Skin of body (tissue), 2 donors: Measurements from ENCODE around the gene THSD4. TPM values are rescaled to one million over a fixed set of nuclear protein-coding genes. Genes with fewer than 3 reads are reported as not detected.

Experiments used
- DNase-seq: peaks from one replicate; lab custom pipeline; 2025; lab: John Stamatoyannopoulos, UW
- total RNA-seq: library from RNA; depleted of rRNA; stranded (reverse); fragments of >200 nt; gene quantifications from one replicate; pipeline ENCODE4 v1.2.3, GENCODE V29; 2014

THSD4 gene
- total RNA-seq, 1 donor from 2014 or later, result 24.3 TPM

GRCh38 chr15:71820127-71820526 is 704.9 kb downstream of the THSD4 start:
- DNase-seq, result no peak

- DNase-seq, result no peak
These were observed 706.4 kb downstream of the THSD4 start for GRCh38 chr15:71821547-71822129.

GRCh38 chr15:71822890-71823630 is 707.8 kb downstream of the THSD4 start:
- no peak for DNase-seq

- peak; percentile 31 for DNase-seq
These were observed 708.5 kb downstream of the THSD4 start for GRCh38 chr15:71823801-71824200.

GRCh38 chr15:71825021-71825730 is 709.9 kb downstream of the THSD4 start:
- no peak for DNase-seq

- no peak for DNase-seq
These were observed 710.9 kb downstream of the THSD4 start for GRCh38 chr15:71826196-71826595.

- no peak for DNase-seq
These were observed 715.7 kb downstream of the THSD4 start for GRCh38 chr15:71830981-71831380.

Other genes with a start within 250 kb of the THSD4 start
- gene THAP10, start 223.0 kb upstream of the THSD4 start, total RNA-seq, result 2.1 TPM
- gene LRRC49, start 222.6 kb upstream of the THSD4 start, total RNA-seq, result 11.4 TPM